Gastroesophageal sphincter (tissue), 4 donors: ENCODE measurements around the gene VWA8. TPM values are rescaled to one million over a fixed set of nuclear protein-coding genes. Genes with fewer than 3 reads are reported as not detected.
A peak's percentile ranks its signal among the peaks of the same experiment; 100 is the strongest.

ENCODE experiments used
- ATAC-seq: fragments of 150-250 bp; one replicate; pipeline ENCODE4 v1.9.1; 2016; ENCODE audit warnings: mild to moderate bottlenecking, moderate library complexity
- H3K27ac ChIP-seq, 4 donors: fragments of 200-600 bp; sonication (generic) in 3 of 4; 1 replicate in 3 of 4; 2 replicates in 1 of 4; pipeline ENCODE4 v1.5.1; 2016 to 2019
- H3K27me3 ChIP-seq: fragments of 200-600 bp; sonication (generic); one replicate; pipeline ENCODE4 v1.5.1; 2019
- H3K36me3 ChIP-seq, 2 donors: fragments of 200-600 bp; sonication (generic); one replicate each; pipeline ENCODE4 v1.5.1; 2019; ENCODE audit warnings: control low read depth in 1 of 2
- H3K4me1 ChIP-seq, 3 donors: fragments of 200-600 bp; sonication (generic); 1 replicate in 2 of 3; 2 replicates in 1 of 3; pipeline ENCODE4 v1.5.1; 2016 to 2019; ENCODE audit warnings: control low read depth in 2 of 3
- H3K4me3 ChIP-seq, 2 donors: fragments of 200-600 bp; sonication (generic); one replicate each; pipeline ENCODE4 v1.5.1; 2019; ENCODE audit warnings: mild to moderate bottlenecking in 1 of 2, moderate library complexity in 1 of 2
- H3K9me3 ChIP-seq, 3 donors: fragments of 200-600 bp; sonication (generic); one replicate each; pipeline ENCODE4 v1.5.1; 2017 to 2019; ENCODE audit warnings: control low read depth in 2 of 3
- CTCF ChIP-seq, 4 experiments: fragments of 200-600 bp in 2 of 4; fragments of 450-650 bp in 2 of 4; sonication (generic) in 1 of 4; IDR thresholded peaks; one replicate each; pipeline ENCODE4 v1.5.1; 2017 to 2019; ENCODE audit warnings: antibody characterized with exemption in 4 of 4, mild to moderate bottlenecking in 2 of 4, moderate library complexity in 2 of 4
- EP300 ChIP-seq: sonication (generic); formaldehyde crosslinking; IDR thresholded peaks from one replicate; pipeline ENCODE4 v1.6.1; 2017; ENCODE audit warnings: antibody characterized with exemption, mild to moderate bottlenecking
- POLR2A ChIP-seq, 2 donors: fragments of 450-650 bp; IDR thresholded peaks; one replicate each; pipeline ENCODE4 v1.6.1; 2017; ENCODE audit warnings: antibody characterized with exemption in 2 of 2, mild to moderate bottlenecking in 2 of 2, moderate library complexity in 1 of 2
- POLR2AphosphoS5 ChIP-seq: sonication (generic); formaldehyde crosslinking; IDR thresholded peaks from one replicate; pipeline ENCODE4 v1.6.1; 2017; ENCODE audit warnings: antibody characterized with exemption
- WGBS, 2 donors: methylation state at CpG; one replicate each; pipeline ENCODE4 v1.1.5; 2018; ENCODE audit warnings: low coverage in 1 of 2; 5-methylcytosine and 5-hydroxymethylcytosine counted together
- total RNA-seq, 4 donors: library from RNA; depleted of rRNA; stranded (reverse); fragments of >200 nt; gene quantifications; one replicate each; pipeline ENCODE4 v1.1.0, GENCODE V29; 2016

VWA8 gene
- total RNA-seq, 4 donors from 2014 or later = 20.3 to 34.7 (median 23.9) TPM

GRCh38 chr13:41710771-41711170, 250.1 kb downstream of the VWA8 start:
- Histone ChIP-seq H3K27me3 (no peaks in the 10 kb centered on the region), H3K36me3 (no peaks in the 10 kb centered on the region), H3K4me3 (no peak overlapping the region), H3K9me3 (no peaks in the 10 kb centered on the region), H3K4me1 (peaks cover 6 to 39% (median 7%) of the 10 kb centered on the region in 3 donors), H3K27ac (no peak overlapping the region)
- no peak for ATAC-seq
- WGBS, 2 donors = 56 to 63% methylated on average over 2 of the region's 2 CpGs
- TF ChIP-seq CTCF (IDR thresholded peaks at IDR 0.05) = no peak
- TF ChIP-seq POLR2AphosphoS5 = no peak
- TF ChIP-seq EP300 = no peak
- TF ChIP-seq POLR2A (IDR thresholded peaks at IDR 0.05) = no peak

DNA sequence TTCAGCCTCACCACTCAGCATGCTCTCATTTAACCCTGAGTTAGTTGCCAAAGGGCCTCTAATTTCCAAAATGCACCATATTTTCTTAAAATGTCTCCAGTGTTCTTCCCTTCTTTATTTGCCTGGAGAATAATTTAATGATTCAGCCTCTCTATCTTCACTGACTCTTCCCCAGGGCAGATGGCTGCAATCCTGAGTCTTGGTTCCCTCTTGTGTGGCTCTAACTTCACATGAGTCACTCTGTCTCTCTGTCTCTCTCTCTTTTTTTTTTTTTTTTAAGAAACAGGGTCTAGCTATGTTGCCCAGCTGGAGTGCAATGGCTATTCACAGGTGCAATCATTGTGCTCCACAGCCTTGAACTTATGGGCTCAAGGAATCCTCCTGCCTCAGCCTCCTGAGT, 251.4 kb downstream of the VWA8 start:
- no peaks in the 10 kb centered on the region for H3K9me3 ChIP-seq
- no peaks in the 10 kb centered on the region for H3K36me3 ChIP-seq
- TF ChIP-seq POLR2A (IDR thresholded peaks at IDR 0.05) = no peak
- no peak for TF ChIP-seq EP300
- TF ChIP-seq POLR2AphosphoS5 = no peak
- TF ChIP-seq CTCF (IDR thresholded peaks at IDR 0.05) = no peak
- no peak overlapping the region for H3K4me3 ChIP-seq
- peak overlapping the region in 1 of 4 donors; percentile 35 for H3K27ac ChIP-seq
- H3K27me3 ChIP-seq = no peaks in the 10 kb centered on the region
- H3K4me1 ChIP-seq = peaks cover 6 to 39% (median 7%) of the 10 kb centered on the region in 3 donors
- no peak for ATAC-seq

- Histone ChIP-seq H3K4me3 (no peak overlapping the region), H3K9me3 (no peaks in the 10 kb centered on the region), H3K27ac (peak overlapping the region in 2 of 4 donors; percentile 7 to 35), H3K27me3 (no peaks in the 10 kb centered on the region), H3K4me1 (peaks cover 6 to 39% (median 7%) of the 10 kb centered on the region in 3 donors), H3K36me3 (no peaks in the 10 kb centered on the region)
- 37 to 55% methylated on average over 3 of the region's 4 CpGs for WGBS, 2 donors
- ATAC-seq = peak; percentile 68
- TF ChIP-seq POLR2A (IDR thresholded peaks at IDR 0.05) = no peak
- TF ChIP-seq EP300 = no peak
- no peak for TF ChIP-seq CTCF (IDR thresholded peaks at IDR 0.05)
- TF ChIP-seq POLR2AphosphoS5 = no peak
Observed at GRCh38 chr13:41708713-41709112, 252.2 kb downstream of the VWA8 start.

DNA sequence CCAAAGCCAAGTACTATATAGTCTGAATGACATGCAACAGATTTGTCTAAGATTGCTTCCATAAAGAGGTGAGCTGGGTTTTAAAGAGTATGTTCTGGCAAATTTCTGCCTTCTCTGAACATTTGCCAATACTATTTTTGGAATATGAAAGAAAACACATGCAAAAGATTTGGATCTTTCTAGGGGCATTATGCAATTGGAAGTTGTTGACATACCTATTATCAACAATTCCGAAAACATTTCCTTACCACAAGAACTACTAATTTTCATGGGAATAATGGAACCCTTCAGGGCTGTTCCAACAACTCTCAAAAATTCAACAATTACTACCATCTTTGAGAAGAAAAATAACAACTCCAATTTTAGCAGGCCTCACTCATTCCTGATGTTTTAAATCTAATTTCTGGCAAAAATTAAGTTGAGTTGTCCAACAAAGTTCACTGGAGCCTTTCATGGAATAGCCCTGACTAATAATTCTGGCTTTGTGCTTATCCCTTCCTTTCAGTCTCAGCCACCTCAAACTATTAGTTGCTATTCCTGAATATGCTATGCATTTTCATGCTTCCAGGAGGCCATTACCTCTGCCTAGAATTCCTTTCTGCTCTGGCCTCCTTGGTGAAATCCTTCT, 253.6 kb downstream of the VWA8 start:
- peak; percentile 37 for TF ChIP-seq POLR2AphosphoS5
- no peak for TF ChIP-seq CTCF (IDR thresholded peaks at IDR 0.05)
- no peaks in the 10 kb centered on the region for H3K9me3 ChIP-seq
- WGBS, 2 donors = 0 to 40% methylated on average over 1 of the region's 1 CpG
- peak overlapping the region in 3 of 4 donors; percentile 56 to 70 (median 63) for H3K27ac ChIP-seq
- H3K4me3 ChIP-seq = no peak overlapping the region
- no peaks in the 10 kb centered on the region for H3K36me3 ChIP-seq
- H3K4me1 ChIP-seq = peaks cover 6 to 44% (median 7%) of the 10 kb centered on the region in 3 donors
- H3K27me3 ChIP-seq = no peaks in the 10 kb centered on the region
- no peak for ATAC-seq

- Histone ChIP-seq H3K36me3 (no peaks in the 10 kb centered on the region), H3K27me3 (no peaks in the 10 kb centered on the region), H3K4me3 (no peak overlapping the region), H3K27ac (peak overlapping the region; percentile 56 to 70 (median 60)), H3K4me1 (peaks cover 8 to 55% (median 11%) of the 10 kb centered on the region in 3 donors), H3K9me3 (no peaks in the 10 kb centered on the region)
- TF ChIP-seq EP300 = no peak
- no peak for TF ChIP-seq POLR2A (IDR thresholded peaks at IDR 0.05)
- no peak for TF ChIP-seq CTCF (IDR thresholded peaks at IDR 0.05)
- no peak for TF ChIP-seq POLR2AphosphoS5
- WGBS, 2 donors = 33 to 38% methylated on average over 1 of the region's 1 CpG
- peak; percentile 53 for ATAC-seq
Observed at GRCh38 chr13:41706152-41706551, 254.8 kb downstream of the VWA8 start.
